OCI-LY7 (cell line): ENCODE results near the gene AARS2. TPM values are rescaled to one million over a fixed set of nuclear protein-coding genes. Genes with fewer than 3 reads are reported as not detected.

ENCODE experiments used
- BruUV-seq: library from RNA; stranded (reverse); fragments of 400-500 nt; replicated peaks from 2 replicates; lab custom pipeline; 2021; lab: Mats Ljungman, UMichigan
- CTCF ChIA-PET: fragments of 300-600 bp; sonication (Branson Sonifier 250); formaldehyde crosslinking; loops from one replicate; lab custom pipeline; 2022; ENCODE audit warnings: antibody characterized with exemption; ENCODE audit not compliant: unreplicated experiment; lab: Charles Lee
- POLR2A ChIA-PET: fragments of 300-600 bp; sonication (Branson Sonifier 250); formaldehyde crosslinking; loops from one replicate; lab custom pipeline; 2022; ENCODE audit warnings: antibody characterized with exemption; lab: Charles Lee
- DNase-seq: peaks from one replicate; pipeline ENCODE4 v3.0.0-alpha.2; 2015; ENCODE audit warnings: low spot score
- H2AFZ ChIP-seq: fragments of 200-600 bp; sonication (generic), shearing (Covaris generic); 2 replicates; pipeline ENCODE4 v1.6.1; 2014; ENCODE audit warnings: mild to moderate bottlenecking, antibody characterized with exemption, low read length, moderate library complexity
- H3K27ac ChIP-seq: fragments of 200-600 bp; sonication (generic); 2 replicates; pipeline ENCODE4 v1.5.1; 2014; ENCODE audit warnings: mixed run types, low read depth, mild to moderate bottlenecking, moderate library complexity, low read length, inconsistent platforms; ENCODE audit not compliant: poor library complexity, severe bottlenecking
- H3K36me3 ChIP-seq: fragments of 200-600 bp; sonication (generic); 2 replicates; pipeline ENCODE4 v1.6.1; 2014; ENCODE audit warnings: mild to moderate bottlenecking, antibody characterized with exemption, low read length, moderate library complexity, mixed read lengths; ENCODE audit not compliant: insufficient read depth
- H3K4me1 ChIP-seq: fragments of 200-600 bp; sonication (generic); 2 replicates; pipeline ENCODE4 v1.5.1; 2014; ENCODE audit warnings: mild to moderate bottlenecking, low read length; ENCODE audit not compliant: insufficient read depth, poor library complexity, severe bottlenecking
- H3K4me2 ChIP-seq: fragments of 200-600 bp; sonication (generic); 2 replicates; pipeline ENCODE4 v1.6.1; 2014; ENCODE audit warnings: mild to moderate bottlenecking, low read length
- H3K4me3 ChIP-seq: fragments of 200-600 bp; sonication (generic); 2 replicates; pipeline ENCODE4 v1.5.1; 2014; ENCODE audit warnings: mild to moderate bottlenecking, low read depth, low read length; ENCODE audit not compliant: poor library complexity, severe bottlenecking
- H3K79me2 ChIP-seq: fragments of 200-600 bp; sonication (generic); 2 replicates; pipeline ENCODE4 v1.6.1; 2016; ENCODE audit warnings: low read depth, mild to moderate bottlenecking, low read length, moderate library complexity, mixed read lengths; ENCODE audit not compliant: insufficient read depth
- H3K9me2 ChIP-seq: fragments of 200-600 bp; sonication (generic); 2 replicates; pipeline ENCODE4 v1.6.1; 2016; ENCODE audit warnings: mild to moderate bottlenecking, low read length, mixed read lengths; ENCODE audit not compliant: insufficient read depth
- H3K9me3 ChIP-seq: fragments of 200-600 bp; sonication (generic); 2 replicates; pipeline ENCODE4 v1.6.1; 2014; ENCODE audit warnings: mild to moderate bottlenecking, mixed run types, low read length, mixed read lengths
- H4K20me1 ChIP-seq: fragments of 200-600 bp; sonication (generic); 2 replicates; pipeline ENCODE4 v1.6.1; 2014; ENCODE audit warnings: mild to moderate bottlenecking, antibody characterized with exemption, low read length, moderate library complexity, mixed read lengths; ENCODE audit not compliant: insufficient read depth
- CTCF ChIP-seq: fragments of 200-600 bp; sonication (generic); conservative IDR thresholded peaks from 2 replicates; pipeline ENCODE4 v1.5.1; 2014; ENCODE audit warnings: mild to moderate bottlenecking, antibody characterized with exemption, low read length, moderate library complexity, mixed read lengths
- EZH2phosphoT487 ChIP-seq: fragments of 200-600 bp; sonication (generic); IDR thresholded peaks from 2 replicates; pipeline ENCODE4 v1.6.1; 2018; ENCODE audit warnings: low read depth, borderline replicate concordance, mild to moderate bottlenecking, mixed run types, antibody characterized with exemption, low read length, moderate library complexity, mixed read lengths
- intact Hi-C: fragments of 100-400 bp; cut with micrococcal nuclease; formaldehyde crosslinking; loops from one replicate; pipeline ENCODE4 v1.10.0; 2022; ENCODE audit not compliant: unreplicated experiment
- total RNA-seq, 2 experiments: library from RNA; depleted of rRNA in 1 of 2; stranded (reverse); fragments of >200 nt in 1 of 2; shearing (Covaris generic) in 1 of 2; gene quantifications; 2 replicates each; pipeline ENCODE4 v1.2.3, GENCODE V29; 2014 to 2022

AARS2 gene
- total RNA-seq, 2 experiments from 2014 or later = 20.7 to 22.0 TPM

GRCh38 chr6:44275749-44276648 is 37.1 kb downstream of the AARS2 start:
- intact Hi-C loops = no loop called here
- Histone ChIP-seq H4K20me1 (no peaks in the 10 kb centered on the region), H3K4me3 (no peak overlapping the region), H3K4me2 (no peak overlapping the region), H3K79me2 (no peaks in the 10 kb centered on the region), H3K27ac (no peak overlapping the region), H3K9me2 (no peaks in the 10 kb centered on the region), H3K36me3 (no peaks in the 10 kb centered on the region), H3K4me1 (no peaks in the 10 kb centered on the region), H2AFZ (no peak overlapping the region), H3K9me3 (no peaks in the 10 kb centered on the region)
- BruUV-seq = no TSS peak
- no peak for DNase-seq
- ChIA-PET CTCF (no interaction called here), POLR2A (no interaction called here)
- no peak for TF ChIP-seq CTCF

GRCh38 chr6:44275271-44275748 is 37.8 kb downstream of the AARS2 start:
- no peaks in the 10 kb centered on the region for H3K36me3 ChIP-seq
- ChIA-PET POLR2A (no interaction called here), CTCF (no interaction called here)
- no peak overlapping the region for H3K4me2 ChIP-seq
- intact Hi-C loops = no loop called here
- no peaks in the 10 kb centered on the region for H3K79me2 ChIP-seq
- H3K9me3 ChIP-seq = no peaks in the 10 kb centered on the region
- no peaks in the 10 kb centered on the region for H4K20me1 ChIP-seq
- H2AFZ ChIP-seq = no peak overlapping the region
- no peak overlapping the region for H3K4me3 ChIP-seq
- H3K4me1 ChIP-seq = no peaks in the 10 kb centered on the region
- no peak overlapping the region for H3K27ac ChIP-seq
- H3K9me2 ChIP-seq = no peaks in the 10 kb centered on the region
- no peak for DNase-seq
- no peak for TF ChIP-seq EZH2phosphoT487
- TF ChIP-seq CTCF = no peak
- no TSS peak for BruUV-seq

- ChIA-PET POLR2A (no interaction called here), CTCF (no interaction called here)
- DNase-seq = no peak
- TF ChIP-seq EZH2phosphoT487 (no peak), CTCF (no peak)
- Histone ChIP-seq H3K9me2 (no peaks in the 10 kb centered on the region), H3K27ac (no peak overlapping the region), H3K36me3 (no peaks in the 10 kb centered on the region), H4K20me1 (no peaks in the 10 kb centered on the region), H2AFZ (no peak overlapping the region), H3K4me3 (no peak overlapping the region), H3K4me1 (peaks cover 16% of the 10 kb centered on the region), H3K9me3 (no peaks in the 10 kb centered on the region), H3K4me2 (no peak overlapping the region), H3K79me2 (no peaks in the 10 kb centered on the region)
- no TSS peak for BruUV-seq
- intact Hi-C loops = no loop called here
Measured at GRCh38 chr6:44273617-44274016, 39.5 kb downstream of the AARS2 start.
